Heart left ventricle (tissue), 13 donors: ENCODE data around the gene VPS13A.
A peak's percentile ranks its signal among the peaks of the same experiment; 100 is the strongest.

ENCODE experiments used
- POLR2A ChIP-seq, 2 donors: fragments of 450-650 bp; IDR thresholded peaks; one replicate each; pipeline ENCODE4 v1.6.1; 2017; ENCODE audit warnings: antibody characterized with exemption in 2 of 2, mild to moderate bottlenecking in 2 of 2, moderate library complexity in 2 of 2
- TF ChIP-seq, protein P1 (sequence below), 12 donors: fragments of 200-600 bp; sonication (generic) in 4 of 12; IDR thresholded peaks; one replicate each; pipeline versions ENCODE4 v1.5.0 to v1.8.0; 2018 to 2022; ENCODE audit warnings: antibody characterized with exemption in 12 of 12, mild to moderate bottlenecking in 5 of 12
- donor health status: ischemic (EF 13 %, LVEDD 7.1; RV severe dilation, severe dysfunction).
- donor health status: DM: no; HTN: yes; CAD: no.
- donor health status: DM: no; HTN: no; CAD: no.
- donor health status: ischemic (EF 25% LVEDD 6.9; RV normal size, moderate dysfunction).
- donor health status: ischemic (EF 25% LVEDD 5.7; RV mildly dilated, moderate dysfunction).
- donor health status: ischemic (EF 35%, LVEDD 5.7; RV mildly dilated, moderate dysfunction).
- donor health status: nonischemic (EF 11% LVEDD 7.7; RV severe dilation, severe dysfunction).
- donor health status: DM: yes; HTN: yes; CAD: no.
- donor health status: PGD.
- donor health status: ischemic (EF 29% LVEDD 5.4; RV normal size, mild dysfunction).
- donor health status: nonischemic (EF 23%, LVEDD 6.1; RV moderate dilation, normal function).

GRCh38 chr9:77215874-77216273 lies 38.5 kb downstream of the VPS13A start:
- TF ChIP-seq, protein P1, sequence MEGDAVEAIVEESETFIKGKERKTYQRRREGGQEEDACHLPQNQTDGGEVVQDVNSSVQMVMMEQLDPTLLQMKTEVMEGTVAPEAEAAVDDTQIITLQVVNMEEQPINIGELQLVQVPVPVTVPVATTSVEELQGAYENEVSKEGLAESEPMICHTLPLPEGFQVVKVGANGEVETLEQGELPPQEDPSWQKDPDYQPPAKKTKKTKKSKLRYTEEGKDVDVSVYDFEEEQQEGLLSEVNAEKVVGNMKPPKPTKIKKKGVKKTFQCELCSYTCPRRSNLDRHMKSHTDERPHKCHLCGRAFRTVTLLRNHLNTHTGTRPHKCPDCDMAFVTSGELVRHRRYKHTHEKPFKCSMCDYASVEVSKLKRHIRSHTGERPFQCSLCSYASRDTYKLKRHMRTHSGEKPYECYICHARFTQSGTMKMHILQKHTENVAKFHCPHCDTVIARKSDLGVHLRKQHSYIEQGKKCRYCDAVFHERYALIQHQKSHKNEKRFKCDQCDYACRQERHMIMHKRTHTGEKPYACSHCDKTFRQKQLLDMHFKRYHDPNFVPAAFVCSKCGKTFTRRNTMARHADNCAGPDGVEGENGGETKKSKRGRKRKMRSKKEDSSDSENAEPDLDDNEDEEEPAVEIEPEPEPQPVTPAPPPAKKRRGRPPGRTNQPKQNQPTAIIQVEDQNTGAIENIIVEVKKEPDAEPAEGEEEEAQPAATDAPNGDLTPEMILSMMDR (IDR thresholded peaks at IDR 0.05) = peak in 5 of 12 donors; percentile 15 to 36 (median 24)
- no peak for TF ChIP-seq POLR2A (IDR thresholded peaks at IDR 0.05)
